Parathyroid adenoma (tissue), 2 donors: Measurements from ENCODE around the gene KRTAP5-2.

Experiments
- H2AFZ ChIP-seq: fragments of 300-600 bp; sonication (generic); one replicate; pipeline ENCODE4 v1.7.0; 2017; ENCODE audit warnings: antibody characterized with exemption, mild to moderate bottlenecking
- H3K27ac ChIP-seq: fragments of 300-600 bp; sonication (generic); one replicate; pipeline ENCODE4 v1.7.0; 2017
- H3K27me3 ChIP-seq: fragments of 300-600 bp; sonication (generic); one replicate; pipeline ENCODE4 v1.7.0; 2017; ENCODE audit warnings: low read length; ENCODE audit not compliant: control insufficient read depth, insufficient read depth
- H3K36me3 ChIP-seq: fragments of 300-600 bp; sonication (generic); one replicate; pipeline ENCODE4 v1.7.0; 2017; ENCODE audit warnings: low read length; ENCODE audit not compliant: control insufficient read depth, insufficient read depth
- H3K4me1 ChIP-seq: fragments of 300-600 bp; sonication (generic); one replicate; pipeline ENCODE4 v1.7.0; 2017; ENCODE audit warnings: control low read depth
- H3K4me2 ChIP-seq: fragments of 300-600 bp; sonication (generic); one replicate; pipeline ENCODE4 v1.7.0; 2017; ENCODE audit warnings: low read length
- H3K4me3 ChIP-seq: fragments of 300-600 bp; sonication (generic); one replicate; pipeline ENCODE4 v1.7.0; 2017; ENCODE audit warnings: low read depth, low read length
- H3K79me2 ChIP-seq: fragments of 300-600 bp; sonication (generic); one replicate; pipeline ENCODE4 v1.7.0; 2017; ENCODE audit warnings: control low read depth
- H3K9ac ChIP-seq: fragments of 300-600 bp; sonication (generic); one replicate; pipeline ENCODE4 v1.7.0; 2017; ENCODE audit warnings: mild to moderate bottlenecking
- H3K9me3 ChIP-seq: fragments of 300-600 bp; sonication (generic); one replicate; pipeline ENCODE4 v1.7.0; 2017; ENCODE audit warnings: low read length; ENCODE audit not compliant: control insufficient read depth
- TF ChIP-seq, protein P1 (sequence below): fragments of 300-600 bp; sonication (generic); IDR thresholded peaks from one replicate; pipeline ENCODE4 v1.7.0; 2017; ENCODE audit warnings: antibody characterized with exemption, mild to moderate bottlenecking
- donor health status: primary hyperparathyroidism.

The KRTAP5-2 gene

DNA sequence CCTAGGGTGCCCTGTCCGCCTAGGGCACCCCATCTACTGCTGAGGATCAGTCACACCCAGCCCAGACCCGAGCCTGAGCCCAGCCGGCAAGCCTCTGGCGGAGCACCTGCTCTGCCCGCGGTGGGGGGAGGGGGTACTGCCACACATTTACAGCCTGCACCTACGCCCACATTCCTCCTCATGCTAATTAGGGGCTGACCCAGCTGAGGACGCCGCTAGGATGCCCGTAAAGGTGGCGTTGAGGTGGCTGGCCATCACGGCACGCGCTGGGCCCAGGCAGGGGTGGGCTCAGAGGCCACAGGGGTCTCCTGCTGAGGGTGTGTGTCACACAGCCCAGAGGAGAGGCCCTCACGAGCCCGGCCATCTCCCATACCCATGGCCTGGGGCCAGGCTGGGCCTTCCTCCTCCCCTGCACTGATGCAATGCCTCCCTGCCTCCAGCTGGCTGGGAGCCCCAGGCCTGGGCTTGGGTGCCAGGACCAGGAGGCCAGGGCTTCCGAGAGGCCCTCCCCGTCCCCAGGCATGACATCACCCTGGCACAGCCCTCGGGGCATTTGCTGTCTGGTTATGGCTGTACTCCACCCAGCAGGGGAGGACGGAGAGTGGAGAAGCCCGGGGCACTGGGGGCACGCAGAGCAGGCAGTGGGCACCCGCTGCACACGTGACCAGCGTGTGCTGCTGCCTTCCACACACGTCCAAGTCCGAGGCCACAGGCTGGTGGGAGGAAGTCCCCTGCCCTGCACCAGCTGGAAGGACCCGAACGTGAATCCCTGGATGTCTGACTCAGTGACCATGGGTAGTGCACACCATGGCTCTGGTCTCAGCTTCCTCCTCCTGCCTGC lies 38.8 kb downstream of the KRTAP5-2 start:
- H3K9me3 ChIP-seq, result no peaks in the 10 kb centered on the region
- no peak overlapping the region for H2AFZ ChIP-seq
- TF ChIP-seq, protein P1, sequence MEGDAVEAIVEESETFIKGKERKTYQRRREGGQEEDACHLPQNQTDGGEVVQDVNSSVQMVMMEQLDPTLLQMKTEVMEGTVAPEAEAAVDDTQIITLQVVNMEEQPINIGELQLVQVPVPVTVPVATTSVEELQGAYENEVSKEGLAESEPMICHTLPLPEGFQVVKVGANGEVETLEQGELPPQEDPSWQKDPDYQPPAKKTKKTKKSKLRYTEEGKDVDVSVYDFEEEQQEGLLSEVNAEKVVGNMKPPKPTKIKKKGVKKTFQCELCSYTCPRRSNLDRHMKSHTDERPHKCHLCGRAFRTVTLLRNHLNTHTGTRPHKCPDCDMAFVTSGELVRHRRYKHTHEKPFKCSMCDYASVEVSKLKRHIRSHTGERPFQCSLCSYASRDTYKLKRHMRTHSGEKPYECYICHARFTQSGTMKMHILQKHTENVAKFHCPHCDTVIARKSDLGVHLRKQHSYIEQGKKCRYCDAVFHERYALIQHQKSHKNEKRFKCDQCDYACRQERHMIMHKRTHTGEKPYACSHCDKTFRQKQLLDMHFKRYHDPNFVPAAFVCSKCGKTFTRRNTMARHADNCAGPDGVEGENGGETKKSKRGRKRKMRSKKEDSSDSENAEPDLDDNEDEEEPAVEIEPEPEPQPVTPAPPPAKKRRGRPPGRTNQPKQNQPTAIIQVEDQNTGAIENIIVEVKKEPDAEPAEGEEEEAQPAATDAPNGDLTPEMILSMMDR, result no peak
- no peaks in the 10 kb centered on the region for H3K27me3 ChIP-seq
- no peaks in the 10 kb centered on the region for H3K36me3 ChIP-seq
- H3K79me2 ChIP-seq, result no peaks in the 10 kb centered on the region
- H3K4me1 ChIP-seq, result no peaks in the 10 kb centered on the region
- H3K4me2 ChIP-seq, result no peak overlapping the region
- no peak overlapping the region for H3K4me3 ChIP-seq
- no peak overlapping the region for H3K9ac ChIP-seq
- no peak overlapping the region for H3K27ac ChIP-seq

DNA sequence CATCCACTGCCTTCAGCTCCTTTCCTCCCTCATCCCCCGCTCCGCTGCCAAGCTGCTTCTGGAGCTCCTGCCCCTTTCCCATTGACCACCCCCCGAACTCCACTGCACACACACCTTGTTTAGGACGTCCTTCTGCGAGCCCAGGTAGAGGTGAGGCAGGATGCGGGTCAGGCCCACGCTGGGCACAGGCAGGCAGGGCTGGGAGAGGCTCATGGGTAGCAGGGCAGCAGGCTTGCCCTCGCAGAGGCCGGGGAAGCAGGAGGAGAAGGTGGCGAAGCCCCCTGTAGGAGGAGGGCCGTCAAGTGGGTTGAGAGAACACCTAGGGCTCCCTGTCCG lies 39.4 kb downstream of the KRTAP5-2 start:
- no peak overlapping the region for H2AFZ ChIP-seq

GRCh38 chr11:1557904-1558774 lies 40.0 kb downstream of the KRTAP5-2 start:
- Histone ChIP-seq H3K4me1 (no peaks in the 10 kb centered on the region), H2AFZ (no peak overlapping the region), H3K79me2 (no peaks in the 10 kb centered on the region), H3K4me3 (no peak overlapping the region), H3K36me3 (no peaks in the 10 kb centered on the region), H3K9ac (no peak overlapping the region), H3K27ac (no peak overlapping the region), H3K4me2 (no peak overlapping the region), H3K9me3 (no peaks in the 10 kb centered on the region), H3K27me3 (no peaks in the 10 kb centered on the region)
- TF ChIP-seq, protein P1, result no peak

More for the DNA sequence above, 39.4 kb downstream of the KRTAP5-2 start:
- TF ChIP-seq, protein P1, result no peak
- Histone ChIP-seq H3K27me3 (no peaks in the 10 kb centered on the region), H3K4me3 (no peak overlapping the region), H3K36me3 (no peaks in the 10 kb centered on the region), H3K4me2 (no peak overlapping the region), H3K27ac (no peak overlapping the region), H3K4me1 (no peaks in the 10 kb centered on the region), H3K9ac (no peak overlapping the region), H3K9me3 (no peaks in the 10 kb centered on the region), H3K79me2 (no peaks in the 10 kb centered on the region)

DNA sequence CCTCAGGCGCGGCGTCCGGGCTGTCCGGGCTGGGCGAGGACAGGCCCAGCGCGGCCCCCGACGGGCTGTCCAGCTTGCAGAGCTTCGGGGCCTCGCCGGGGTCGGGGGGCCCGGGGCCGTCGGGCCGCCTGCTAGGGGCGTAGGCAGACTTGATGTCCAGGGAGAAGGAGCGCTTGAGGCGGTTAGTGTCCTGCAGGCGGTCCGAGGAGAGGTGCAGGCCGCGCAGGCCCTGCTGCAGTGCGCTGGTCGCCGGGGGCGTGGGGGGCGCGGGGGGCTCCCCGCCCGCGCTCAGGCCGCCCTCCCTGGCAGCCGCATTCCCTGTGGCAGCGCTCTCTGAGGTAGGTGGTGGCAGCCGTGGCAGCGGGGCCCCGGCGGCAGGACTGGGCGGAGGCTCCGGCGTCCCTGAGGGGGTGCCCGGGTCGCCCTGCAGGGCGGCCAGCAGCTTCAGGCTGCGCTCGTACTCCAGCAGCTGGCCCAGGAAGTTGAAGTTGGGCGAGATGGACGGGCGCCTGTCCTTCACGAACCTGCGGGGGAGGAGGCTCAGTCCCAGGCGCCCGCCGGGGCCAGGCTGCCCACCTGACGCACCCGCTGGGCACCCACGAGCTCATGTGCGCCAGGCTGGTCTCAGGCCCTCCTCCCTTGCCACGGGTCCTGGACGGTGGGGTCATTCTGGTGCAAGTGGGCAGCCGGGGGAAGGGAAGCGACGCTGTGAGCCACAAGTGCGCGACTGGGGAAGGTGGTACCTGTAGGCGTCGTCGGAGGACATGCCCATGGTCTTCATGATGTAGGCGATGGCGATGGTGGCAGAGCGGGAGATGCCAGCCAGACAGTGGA lies 40.8 kb downstream of the KRTAP5-2 start:
- Histone ChIP-seq H2AFZ (no peak overlapping the region), H3K9ac (no peak overlapping the region), H3K27me3 (no peaks in the 10 kb centered on the region), H3K36me3 (no peaks in the 10 kb centered on the region), H3K4me1 (no peaks in the 10 kb centered on the region), H3K4me2 (no peak overlapping the region), H3K4me3 (no peak overlapping the region), H3K79me2 (no peaks in the 10 kb centered on the region), H3K27ac (no peak overlapping the region), H3K9me3 (no peaks in the 10 kb centered on the region)
- TF ChIP-seq, protein P1, result no peak
